ENCODE data around the gene TUBA4B. TPM values are rescaled to one million over a fixed set of nuclear protein-coding genes. Genes with fewer than 3 reads are reported as not detected.

TUBA4B gene
- total RNA-seq, 1 donor = not detected

DNA sequence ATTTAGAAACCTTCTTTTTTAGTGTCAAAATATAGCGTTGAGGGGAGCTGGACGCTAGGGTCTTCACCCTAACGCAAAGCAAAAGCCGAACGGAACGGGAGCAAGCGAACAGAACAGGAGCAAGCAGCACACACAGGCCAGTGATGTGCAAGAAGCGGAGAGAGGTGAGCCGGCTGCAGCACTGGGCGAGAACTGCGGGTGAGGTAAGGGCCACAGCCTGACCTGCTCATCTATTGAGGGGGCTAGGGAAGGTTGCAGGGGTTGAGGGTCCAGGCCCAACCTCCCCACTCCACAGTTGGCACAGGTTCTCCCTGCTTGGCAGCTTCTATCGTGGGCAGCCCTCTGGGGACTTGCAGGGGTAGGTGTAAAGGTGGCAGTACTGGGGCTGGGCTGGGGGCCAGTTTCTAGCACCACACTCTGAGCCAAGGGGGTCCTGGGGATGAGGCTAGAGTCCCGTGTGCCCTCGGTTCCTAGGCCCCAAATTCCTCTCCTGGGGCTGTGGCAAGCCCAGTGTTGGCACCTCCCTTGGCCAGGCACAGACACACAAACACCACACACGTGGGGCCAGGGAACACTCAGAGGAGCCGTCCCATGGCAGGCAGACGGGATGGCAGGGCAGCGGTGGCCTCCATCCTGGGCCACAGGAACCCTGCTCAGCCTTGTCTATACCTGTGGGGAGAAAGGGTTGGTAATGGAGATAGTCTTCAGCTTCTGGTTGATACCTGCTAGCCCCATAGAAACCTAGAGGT, 33.1 kb upstream of the TUBA4B start:
- H3K4me3 ChIP-seq (ENCODE audit: low read depth, low read length) = no peak overlapping the region
- TF ChIP-seq, protein P1, sequence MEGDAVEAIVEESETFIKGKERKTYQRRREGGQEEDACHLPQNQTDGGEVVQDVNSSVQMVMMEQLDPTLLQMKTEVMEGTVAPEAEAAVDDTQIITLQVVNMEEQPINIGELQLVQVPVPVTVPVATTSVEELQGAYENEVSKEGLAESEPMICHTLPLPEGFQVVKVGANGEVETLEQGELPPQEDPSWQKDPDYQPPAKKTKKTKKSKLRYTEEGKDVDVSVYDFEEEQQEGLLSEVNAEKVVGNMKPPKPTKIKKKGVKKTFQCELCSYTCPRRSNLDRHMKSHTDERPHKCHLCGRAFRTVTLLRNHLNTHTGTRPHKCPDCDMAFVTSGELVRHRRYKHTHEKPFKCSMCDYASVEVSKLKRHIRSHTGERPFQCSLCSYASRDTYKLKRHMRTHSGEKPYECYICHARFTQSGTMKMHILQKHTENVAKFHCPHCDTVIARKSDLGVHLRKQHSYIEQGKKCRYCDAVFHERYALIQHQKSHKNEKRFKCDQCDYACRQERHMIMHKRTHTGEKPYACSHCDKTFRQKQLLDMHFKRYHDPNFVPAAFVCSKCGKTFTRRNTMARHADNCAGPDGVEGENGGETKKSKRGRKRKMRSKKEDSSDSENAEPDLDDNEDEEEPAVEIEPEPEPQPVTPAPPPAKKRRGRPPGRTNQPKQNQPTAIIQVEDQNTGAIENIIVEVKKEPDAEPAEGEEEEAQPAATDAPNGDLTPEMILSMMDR (IDR thresholded peaks at IDR 0.05; ENCODE audit: insufficient read depth, low read length) = no peak
- DNase-seq (ENCODE audit: low read depth) = no peak

DNA sequence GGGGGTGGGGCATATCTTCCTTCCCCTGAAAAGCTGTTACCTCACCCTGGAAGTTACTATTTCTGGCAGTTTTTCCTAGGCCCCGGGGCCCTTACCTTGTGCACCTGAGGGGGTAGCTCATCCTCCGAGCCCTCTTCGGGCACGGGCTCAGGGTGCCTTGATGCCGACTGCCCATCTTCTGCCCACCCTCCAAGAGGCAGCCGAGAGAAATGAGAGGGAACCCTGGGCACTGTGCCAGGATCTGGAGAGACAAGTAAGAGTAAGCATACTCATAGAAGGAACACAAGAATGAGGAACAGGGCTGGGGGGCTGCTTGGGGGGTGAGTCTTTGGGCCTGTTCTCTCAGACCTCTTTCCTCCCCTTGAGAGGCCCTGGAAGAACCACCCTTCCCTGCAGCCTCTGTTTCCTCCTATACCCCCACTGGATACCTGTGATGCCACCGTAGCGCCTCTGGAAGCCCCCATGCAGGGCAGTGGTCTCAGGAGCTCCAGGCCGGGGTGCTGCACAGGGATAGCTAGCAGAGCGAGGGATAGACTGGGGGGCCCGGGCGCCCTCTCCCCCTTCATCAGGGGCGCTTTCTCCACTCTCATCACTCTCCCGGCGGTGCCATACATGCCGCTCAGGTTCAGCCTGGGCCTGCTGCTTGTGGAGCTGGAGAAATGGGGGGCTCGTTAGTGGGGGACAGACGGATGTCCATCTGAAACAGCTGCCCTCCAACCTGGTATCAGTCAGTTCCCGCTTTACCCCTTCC, 32.2 kb upstream of the TUBA4B start:
- no peak for DNase-seq (ENCODE audit: low read depth)

DNA sequence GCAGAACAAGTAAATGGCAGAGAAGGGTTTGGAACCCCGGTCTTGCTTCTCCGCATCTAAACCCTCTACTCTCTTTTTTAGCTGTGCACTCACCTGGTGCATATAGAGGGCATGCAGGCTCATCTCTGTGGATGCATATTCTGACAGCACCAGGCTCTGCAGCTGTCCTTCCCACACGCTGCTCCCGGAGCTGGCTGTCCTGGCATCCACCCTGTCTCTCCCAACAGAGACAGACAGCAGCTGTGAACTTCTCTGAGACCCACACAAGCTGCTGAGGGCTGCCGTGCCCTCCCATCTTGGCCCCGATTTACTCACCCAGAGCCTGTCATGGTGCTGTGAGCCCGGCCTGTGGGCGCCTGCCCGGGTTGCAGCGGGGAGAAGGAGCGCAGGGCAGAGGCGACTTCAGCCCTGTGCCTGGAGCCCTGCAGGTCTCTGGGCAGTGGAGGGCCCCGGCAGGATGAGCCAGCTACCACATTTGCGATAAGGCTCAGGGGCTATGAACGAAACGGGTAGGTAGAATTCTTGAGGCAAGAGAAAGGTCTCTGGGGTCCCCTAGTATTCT, 31.0 kb upstream of the TUBA4B start:
- H3K4me3 ChIP-seq (ENCODE audit: low read depth, low read length) = no peak overlapping the region
- no peak for DNase-seq (ENCODE audit: low read depth)
- TF ChIP-seq, protein P1 (IDR thresholded peaks at IDR 0.05; ENCODE audit: insufficient read depth, low read length) = no peak

More for the DNA sequence above, 32.2 kb upstream of the TUBA4B start:
- H3K4me3 ChIP-seq (ENCODE audit: low read depth, low read length) = no peak overlapping the region
- TF ChIP-seq, protein P1 (IDR thresholded peaks at IDR 0.05; ENCODE audit: insufficient read depth, low read length) = no peak

DNA sequence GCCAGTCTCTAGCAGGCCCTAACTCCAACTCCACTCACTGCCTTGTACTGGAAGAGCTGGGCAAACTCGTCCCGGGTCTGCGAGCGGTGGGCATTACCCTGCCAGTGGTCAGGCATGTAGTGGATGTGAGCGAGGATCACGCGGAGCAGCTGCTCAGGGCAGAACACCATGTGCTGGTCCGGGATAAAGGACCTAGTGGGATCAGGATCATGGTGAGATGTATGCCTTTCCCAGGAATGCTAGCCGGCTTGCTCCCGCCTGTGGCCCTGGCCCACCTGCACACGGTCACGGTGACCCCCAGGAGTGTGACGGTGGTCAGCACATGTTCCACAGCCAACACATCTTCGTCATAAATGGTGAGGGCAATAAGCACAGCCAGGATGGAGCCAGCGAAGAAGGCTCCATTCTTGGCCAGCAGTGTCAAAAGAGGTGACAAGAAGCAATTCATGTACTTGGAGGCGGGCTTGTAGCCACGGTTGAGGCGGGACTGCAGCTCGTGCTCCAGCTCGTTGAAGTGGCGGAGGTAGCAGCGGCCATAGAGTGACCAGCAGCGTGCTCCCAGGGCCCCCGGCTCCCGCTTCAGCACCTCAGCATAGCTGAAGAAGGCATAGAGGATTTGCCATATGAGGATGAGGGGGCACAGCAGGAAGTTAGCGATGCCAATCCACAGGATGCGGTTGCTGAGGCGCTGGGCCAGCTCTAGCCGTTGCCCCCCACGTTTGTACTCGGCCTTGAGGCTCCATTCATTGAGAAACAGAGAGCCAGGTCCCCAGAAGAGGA, 29.0 kb upstream of the TUBA4B start:
- no peak overlapping the region for H3K4me3 ChIP-seq (ENCODE audit: low read depth, low read length)
- no peak for DNase-seq (ENCODE audit: low read depth)
- TF ChIP-seq, protein P1 (IDR thresholded peaks at IDR 0.05; ENCODE audit: insufficient read depth, low read length) = no peak

DNA sequence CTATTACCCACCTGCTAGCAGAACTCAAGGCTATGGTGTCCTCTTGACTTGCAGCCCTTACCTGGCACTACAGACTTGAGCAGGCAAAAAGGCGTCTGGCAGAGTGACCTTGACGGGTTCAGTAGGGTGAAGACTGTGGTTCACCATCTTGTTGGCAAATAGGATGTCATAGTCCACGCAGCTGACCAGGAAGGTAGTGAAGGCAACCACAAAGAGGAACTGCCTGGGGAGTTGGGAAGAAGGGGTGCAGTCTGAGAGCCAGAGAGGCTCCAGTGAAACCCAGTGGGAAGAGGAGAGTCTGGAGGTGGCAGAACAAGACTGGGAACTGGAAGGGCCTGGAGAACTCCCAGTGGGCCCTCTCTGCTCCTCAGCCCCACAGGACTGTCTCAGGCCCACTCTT, 27.7 kb upstream of the TUBA4B start:
- H3K4me3 ChIP-seq (ENCODE audit: low read depth, low read length) = no peak overlapping the region
- TF ChIP-seq, protein P1 (IDR thresholded peaks at IDR 0.05; ENCODE audit: insufficient read depth, low read length) = no peak
- DNase-seq (ENCODE audit: low read depth) = no peak

Data from fibroblast of the aortic adventitia (primary cell).